Prostate gland (tissue), 2 donors: Measurements from ENCODE around the gene OR52K1. TPM values are rescaled to one million over a fixed set of nuclear protein-coding genes. Genes with fewer than 3 reads are reported as not detected.

Experiments
- DNase-seq: peaks from one replicate; pipeline ENCODE4 v3.0.0-alpha.2; 2019; ENCODE audit warnings: low spot score
- H3K27ac ChIP-seq, 2 donors: fragments of 200-600 bp; sonication (generic); 2 replicates each; pipeline ENCODE4 v1.5.1; 2017 to 2019
- H3K27me3 ChIP-seq: fragments of 200-600 bp; sonication (generic); replicated peaks from 2 replicates; pipeline ENCODE4 v1.5.1; 2019; ENCODE audit not compliant: insufficient read depth
- H3K36me3 ChIP-seq, 2 donors: fragments of 200-600 bp; sonication (generic); 1 replicate in 1 of 2; 2 replicates in 1 of 2; pipeline versions ENCODE4 v1.5.1 to v1.8.1; 2017 to 2019
- H3K4me1 ChIP-seq: fragments of 200-600 bp; sonication (generic); replicated peaks from 2 replicates; pipeline ENCODE4 v1.5.1; 2019
- H3K4me3 ChIP-seq, 2 donors: fragments of 200-600 bp; sonication (generic); 2 replicates each; pipeline ENCODE4 v1.5.1; 2017 to 2019
- H3K9me3 ChIP-seq: fragments of 200-600 bp; sonication (generic); 2 replicates; pipeline ENCODE4 v1.5.1; 2017
- POLR2A ChIP-seq: fragments of 450-650 bp; IDR thresholded peaks from one replicate; pipeline ENCODE4 v1.6.1; 2016; ENCODE audit warnings: antibody characterized with exemption, mild to moderate bottlenecking
- POLR2AphosphoS5 ChIP-seq: sonication (generic); formaldehyde crosslinking; IDR thresholded peaks from one replicate; pipeline ENCODE4 v1.6.1; 2017; ENCODE audit warnings: antibody characterized with exemption
- WGBS: methylation state at CpG from one replicate; pipeline ENCODE4 v1.1.5; 2018; 5-methylcytosine and 5-hydroxymethylcytosine counted together
- intact Hi-C: fragments of 100-400 bp; cut with DNase I; formaldehyde crosslinking; loops from one replicate; pipeline ENCODE4 v1.14.2; 2022
- total RNA-seq, 2 donors: library from RNA; depleted of rRNA; stranded (reverse); fragments of >200 nt; gene quantifications; one replicate each; pipeline ENCODE4 v1.1.0, GENCODE V29; 2016
- TF ChIP-seq, protein P1 (sequence below), 4 experiments: fragments of 200-600 bp in 2 of 4; fragments of 450-650 bp in 2 of 4; sonication (generic) in 2 of 4; IDR thresholded peaks; 1 replicate in 3 of 4; 2 replicates in 1 of 4; pipeline ENCODE4 v1.5.1; 2016 to 2019; ENCODE audit warnings: antibody characterized with exemption in 4 of 4, mild to moderate bottlenecking in 2 of 4, moderate library complexity in 2 of 4

The OR52K1 gene
- total RNA-seq, 2 donors from 2014 or later, result not detected

DNA sequence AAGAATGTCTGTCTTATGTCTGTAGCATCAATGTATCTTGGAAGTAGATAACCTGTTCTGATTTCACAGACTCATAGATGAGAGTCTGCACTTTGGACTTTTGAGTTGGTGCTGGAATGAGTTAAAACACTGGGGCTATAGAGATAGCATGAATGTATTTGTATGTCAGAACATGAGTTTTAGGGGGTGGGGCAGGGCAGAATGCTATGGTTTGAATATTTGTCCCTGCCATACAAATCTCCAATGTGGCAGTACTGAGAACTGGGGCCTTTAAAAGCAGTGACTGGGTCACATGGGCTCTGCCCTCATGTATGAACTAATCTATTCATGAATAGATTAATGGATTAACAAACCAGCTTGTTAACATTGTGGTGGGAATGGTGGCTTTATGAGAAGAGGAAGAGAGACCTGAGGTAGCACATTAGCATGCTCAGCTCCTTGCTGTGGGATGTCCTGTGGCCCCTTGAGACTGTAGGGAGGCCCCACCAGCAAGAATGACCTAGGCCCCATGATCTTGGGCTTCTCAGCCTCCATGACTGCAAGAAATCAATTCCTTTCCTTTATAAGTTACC, 15.5 kb upstream of the OR52K1 start:
- TF ChIP-seq, protein P1, sequence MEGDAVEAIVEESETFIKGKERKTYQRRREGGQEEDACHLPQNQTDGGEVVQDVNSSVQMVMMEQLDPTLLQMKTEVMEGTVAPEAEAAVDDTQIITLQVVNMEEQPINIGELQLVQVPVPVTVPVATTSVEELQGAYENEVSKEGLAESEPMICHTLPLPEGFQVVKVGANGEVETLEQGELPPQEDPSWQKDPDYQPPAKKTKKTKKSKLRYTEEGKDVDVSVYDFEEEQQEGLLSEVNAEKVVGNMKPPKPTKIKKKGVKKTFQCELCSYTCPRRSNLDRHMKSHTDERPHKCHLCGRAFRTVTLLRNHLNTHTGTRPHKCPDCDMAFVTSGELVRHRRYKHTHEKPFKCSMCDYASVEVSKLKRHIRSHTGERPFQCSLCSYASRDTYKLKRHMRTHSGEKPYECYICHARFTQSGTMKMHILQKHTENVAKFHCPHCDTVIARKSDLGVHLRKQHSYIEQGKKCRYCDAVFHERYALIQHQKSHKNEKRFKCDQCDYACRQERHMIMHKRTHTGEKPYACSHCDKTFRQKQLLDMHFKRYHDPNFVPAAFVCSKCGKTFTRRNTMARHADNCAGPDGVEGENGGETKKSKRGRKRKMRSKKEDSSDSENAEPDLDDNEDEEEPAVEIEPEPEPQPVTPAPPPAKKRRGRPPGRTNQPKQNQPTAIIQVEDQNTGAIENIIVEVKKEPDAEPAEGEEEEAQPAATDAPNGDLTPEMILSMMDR (IDR thresholded peaks at IDR 0.05), result no peak
- no peak for TF ChIP-seq POLR2A
- TF ChIP-seq POLR2AphosphoS5, result no peak
- no peaks in the 10 kb centered on the region for H3K36me3 ChIP-seq

DNA sequence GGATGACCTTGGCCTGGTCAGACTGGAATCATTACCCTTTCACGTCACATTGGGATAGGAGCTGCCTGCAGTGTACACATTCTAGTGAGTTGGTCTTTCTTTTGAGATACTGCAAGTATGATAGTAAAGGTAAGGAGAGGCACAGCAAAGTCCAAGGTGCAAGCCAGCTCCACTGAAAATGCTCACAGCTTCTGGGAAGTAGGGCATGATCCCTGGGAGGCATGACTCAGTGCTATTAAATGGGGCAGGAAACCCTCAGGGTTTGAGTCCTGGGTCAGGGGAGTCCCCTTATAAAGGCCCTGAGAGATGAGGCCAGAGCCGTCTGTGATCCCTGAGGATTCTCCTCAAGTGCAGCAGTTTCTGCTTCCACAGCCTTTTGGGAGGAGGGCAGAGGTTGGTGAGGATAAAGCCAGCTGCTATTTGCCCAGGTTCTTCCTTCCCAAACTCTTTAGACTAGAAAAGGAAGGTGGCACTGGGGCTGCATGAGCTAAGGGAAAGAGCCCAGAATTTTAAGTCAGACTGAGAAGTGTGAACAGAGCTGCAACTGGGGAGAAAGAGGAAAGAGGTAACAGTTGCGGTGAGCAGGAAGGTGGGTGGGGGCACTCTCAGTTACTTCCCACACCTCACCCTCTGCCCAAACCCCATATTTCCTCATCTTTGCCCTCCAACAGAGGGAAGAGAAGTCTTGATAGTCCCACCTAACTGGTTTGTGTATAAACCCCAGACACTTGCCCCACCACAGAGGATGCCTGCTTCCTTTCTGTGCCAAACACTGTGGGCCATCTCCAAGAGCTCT, 14.4 kb upstream of the OR52K1 start:
- intact Hi-C loops, result no loop called here
- WGBS, result 85% methylated on average over 3 of the region's 3 CpGs
- H3K27ac ChIP-seq, result no peak overlapping the region

More for the DNA sequence above, 15.5 kb upstream of the OR52K1 start:
- Histone ChIP-seq H3K27ac (no peak overlapping the region), H3K4me1 (no peaks in the 10 kb centered on the region), H3K27me3 (no peaks in the 10 kb centered on the region), H3K4me3 (no peak overlapping the region), H3K9me3 (no peaks in the 10 kb centered on the region)
- intact Hi-C loops, result no loop called here
- no peak for DNase-seq

DNA sequence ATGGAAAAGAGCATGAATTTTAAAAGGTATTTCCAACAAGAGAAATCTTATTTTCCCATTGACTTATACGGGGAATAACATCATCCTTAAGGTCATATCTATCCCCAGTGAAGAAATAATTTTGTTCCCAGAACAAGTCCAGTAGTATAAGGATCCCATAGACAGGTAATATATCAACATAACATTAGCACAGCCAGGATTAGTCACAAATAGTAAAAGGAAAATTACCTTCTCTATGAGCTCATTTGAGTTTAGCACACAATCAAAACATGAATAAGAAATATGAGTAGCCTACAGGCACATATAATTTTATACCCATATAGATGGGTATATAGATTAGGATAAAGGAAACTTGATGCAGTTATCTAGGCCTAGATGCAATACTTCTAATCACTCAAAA, 2.8 kb upstream of the OR52K1 start:
- Histone ChIP-seq H3K4me1 (no peaks in the 10 kb centered on the region), H3K9me3 (no peaks in the 10 kb centered on the region), H3K27ac (no peak overlapping the region), H3K36me3 (no peaks in the 10 kb centered on the region), H3K4me3 (no peak overlapping the region), H3K27me3 (no peaks in the 10 kb centered on the region)
- 68% methylated on average over 1 of the region's 1 CpG for WGBS
- no peak for DNase-seq
- intact Hi-C loops, result no loop called here
- TF ChIP-seq POLR2A (no peak), POLR2AphosphoS5 (no peak)
- TF ChIP-seq, protein P1 (IDR thresholded peaks at IDR 0.05), result no peak

More for the DNA sequence above, 14.4 kb upstream of the OR52K1 start:
- H3K4me1 ChIP-seq, result no peaks in the 10 kb centered on the region
- no peaks in the 10 kb centered on the region for H3K27me3 ChIP-seq
- no peak for TF ChIP-seq POLR2AphosphoS5
- TF ChIP-seq, protein P1 (IDR thresholded peaks at IDR 0.05), result no peak
- no peak for TF ChIP-seq POLR2A
- H3K4me3 ChIP-seq, result no peak overlapping the region
- no peaks in the 10 kb centered on the region for H3K36me3 ChIP-seq
- no peaks in the 10 kb centered on the region for H3K9me3 ChIP-seq
- DNase-seq, result no peak

DNA sequence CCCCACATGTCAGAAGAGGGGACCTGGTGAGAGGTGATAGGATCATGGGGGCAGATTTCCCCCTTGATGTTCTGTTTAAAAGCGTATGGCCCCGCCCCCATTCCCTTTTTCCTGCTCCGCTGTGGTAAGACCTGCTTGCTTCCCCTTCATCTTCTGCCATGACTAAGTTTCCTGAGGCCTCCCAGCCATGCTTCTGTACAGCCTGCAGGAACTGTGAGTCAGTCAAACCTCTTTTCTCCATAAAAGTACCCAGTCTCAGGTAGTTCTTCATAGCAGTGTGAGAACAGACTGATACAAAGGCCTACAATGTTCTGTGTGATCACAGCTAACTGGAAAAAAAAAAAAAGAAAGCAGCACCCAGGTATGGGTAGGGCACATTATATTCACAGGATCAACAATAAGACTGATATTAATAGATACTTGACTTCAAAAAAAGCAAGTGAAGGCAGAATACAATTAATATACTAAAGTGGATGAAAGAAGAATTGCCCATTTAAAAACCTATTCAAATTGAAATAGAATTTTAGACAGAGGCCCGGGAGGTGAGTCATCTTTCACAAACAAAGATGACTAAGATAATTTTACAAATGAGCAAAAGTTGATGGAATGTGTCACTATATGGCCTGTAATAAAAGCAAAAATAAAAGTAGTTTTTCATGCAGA, 1.7 kb upstream of the OR52K1 start:
- H3K9me3 ChIP-seq, result no peaks in the 10 kb centered on the region
- TF ChIP-seq POLR2AphosphoS5, result no peak
- TF ChIP-seq, protein P1 (IDR thresholded peaks at IDR 0.05), result no peak
- TF ChIP-seq POLR2A, result no peak
- WGBS, result 70% methylated on average over 4 of the region's 4 CpGs
- DNase-seq, result no peak
- H3K27ac ChIP-seq, result no peak overlapping the region
- no peaks in the 10 kb centered on the region for H3K36me3 ChIP-seq
- intact Hi-C loops, result no loop called here
- no peak overlapping the region for H3K4me3 ChIP-seq
- H3K4me1 ChIP-seq, result no peaks in the 10 kb centered on the region
- no peaks in the 10 kb centered on the region for H3K27me3 ChIP-seq
